GM23338 (cell line): ENCODE results near the gene SPCS1.

Experiments used
- CREB1 ChIP-seq: fragments of 250-450 bp; sonication (Bioruptor Pico); IDR thresholded peaks from 2 replicates; pipeline ENCODE4 v1.5.0; 2020; ENCODE audit warnings: low read depth, mild to moderate bottlenecking, moderate library complexity
- EZH2 ChIP-seq: fragments of 200-600 bp; sonication (generic); IDR thresholded peaks from one replicate; pipeline ENCODE4 v1.8.0; 2017; ENCODE audit warnings: antibody characterized with exemption, mild to moderate bottlenecking, low read depth; ENCODE audit not compliant: unreplicated experiment
- EZH2phosphoT487 ChIP-seq: fragments of 200-600 bp; sonication (generic); IDR thresholded peaks from one replicate; pipeline ENCODE4 v1.8.1; 2018; ENCODE audit warnings: antibody characterized with exemption; ENCODE audit not compliant: unreplicated experiment
- POLR2AphosphoS5 ChIP-seq: IDR thresholded peaks from 2 replicates; pipeline ENCODE4 v1.6.1; 2016; ENCODE audit warnings: antibody characterized with exemption, low read depth
- STAT1 ChIP-seq: IDR thresholded peaks from one replicate; pipeline ENCODE4 v1.6.1; 2016; ENCODE audit warnings: antibody characterized with exemption; ENCODE audit not compliant: unreplicated experiment
- ZNF331 ChIP-seq: fragments of 250-450 bp; sonication (Bioruptor Pico); IDR thresholded peaks from 2 replicates; pipeline ENCODE4 v1.5.0; 2020; ENCODE audit warnings: low read depth, mild to moderate bottlenecking, moderate library complexity
- TF ChIP-seq, protein P1 (sequence below), 2 experiments: fragments of 200-600 bp in 1 of 2; sonication (generic) in 1 of 2; conservative IDR thresholded peaks; 2 replicates each; pipeline versions ENCODE4 v1.5.1 to v1.6.1; 2016 to 2017; ENCODE audit warnings: antibody characterized with exemption in 2 of 2, low read depth in 2 of 2, mild to moderate bottlenecking in 2 of 2, moderate library complexity in 1 of 2
- TF ChIP-seq, protein P2 (sequence below): IDR thresholded peaks from one replicate; pipeline ENCODE4 v1.6.1; 2018; ENCODE audit warnings: antibody characterized with exemption; ENCODE audit not compliant: unreplicated experiment

DNA sequence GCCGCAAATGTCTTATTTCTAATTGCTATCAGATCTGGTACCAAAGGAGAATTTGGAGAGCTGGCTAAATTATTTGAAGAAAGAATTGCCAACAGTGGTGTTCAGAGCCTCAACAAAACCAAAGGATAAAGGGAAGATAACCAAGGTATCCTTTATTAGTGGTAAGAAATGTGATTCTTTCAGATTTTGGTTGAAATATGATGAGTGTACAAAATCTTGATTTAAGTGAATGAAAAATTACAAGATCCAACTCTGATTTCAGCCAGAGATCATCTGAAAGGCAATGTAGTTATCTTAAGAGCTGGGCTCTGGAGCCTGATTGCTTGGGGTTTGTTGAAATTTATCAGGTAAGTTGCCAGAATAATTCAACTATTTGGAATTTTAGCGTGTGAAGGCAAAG is 15.3 kb upstream of the SPCS1 start:
- TF ChIP-seq, protein P1, sequence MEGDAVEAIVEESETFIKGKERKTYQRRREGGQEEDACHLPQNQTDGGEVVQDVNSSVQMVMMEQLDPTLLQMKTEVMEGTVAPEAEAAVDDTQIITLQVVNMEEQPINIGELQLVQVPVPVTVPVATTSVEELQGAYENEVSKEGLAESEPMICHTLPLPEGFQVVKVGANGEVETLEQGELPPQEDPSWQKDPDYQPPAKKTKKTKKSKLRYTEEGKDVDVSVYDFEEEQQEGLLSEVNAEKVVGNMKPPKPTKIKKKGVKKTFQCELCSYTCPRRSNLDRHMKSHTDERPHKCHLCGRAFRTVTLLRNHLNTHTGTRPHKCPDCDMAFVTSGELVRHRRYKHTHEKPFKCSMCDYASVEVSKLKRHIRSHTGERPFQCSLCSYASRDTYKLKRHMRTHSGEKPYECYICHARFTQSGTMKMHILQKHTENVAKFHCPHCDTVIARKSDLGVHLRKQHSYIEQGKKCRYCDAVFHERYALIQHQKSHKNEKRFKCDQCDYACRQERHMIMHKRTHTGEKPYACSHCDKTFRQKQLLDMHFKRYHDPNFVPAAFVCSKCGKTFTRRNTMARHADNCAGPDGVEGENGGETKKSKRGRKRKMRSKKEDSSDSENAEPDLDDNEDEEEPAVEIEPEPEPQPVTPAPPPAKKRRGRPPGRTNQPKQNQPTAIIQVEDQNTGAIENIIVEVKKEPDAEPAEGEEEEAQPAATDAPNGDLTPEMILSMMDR (conservative IDR thresholded peaks at IDR 0.05; ENCODE audit: low read depth in 2 of 2) = no peak
- no peak for TF ChIP-seq POLR2AphosphoS5
- no peak for TF ChIP-seq CREB1 (CRISPR knock-in tag)
- no peak for TF ChIP-seq EZH2
- TF ChIP-seq, protein P2, sequence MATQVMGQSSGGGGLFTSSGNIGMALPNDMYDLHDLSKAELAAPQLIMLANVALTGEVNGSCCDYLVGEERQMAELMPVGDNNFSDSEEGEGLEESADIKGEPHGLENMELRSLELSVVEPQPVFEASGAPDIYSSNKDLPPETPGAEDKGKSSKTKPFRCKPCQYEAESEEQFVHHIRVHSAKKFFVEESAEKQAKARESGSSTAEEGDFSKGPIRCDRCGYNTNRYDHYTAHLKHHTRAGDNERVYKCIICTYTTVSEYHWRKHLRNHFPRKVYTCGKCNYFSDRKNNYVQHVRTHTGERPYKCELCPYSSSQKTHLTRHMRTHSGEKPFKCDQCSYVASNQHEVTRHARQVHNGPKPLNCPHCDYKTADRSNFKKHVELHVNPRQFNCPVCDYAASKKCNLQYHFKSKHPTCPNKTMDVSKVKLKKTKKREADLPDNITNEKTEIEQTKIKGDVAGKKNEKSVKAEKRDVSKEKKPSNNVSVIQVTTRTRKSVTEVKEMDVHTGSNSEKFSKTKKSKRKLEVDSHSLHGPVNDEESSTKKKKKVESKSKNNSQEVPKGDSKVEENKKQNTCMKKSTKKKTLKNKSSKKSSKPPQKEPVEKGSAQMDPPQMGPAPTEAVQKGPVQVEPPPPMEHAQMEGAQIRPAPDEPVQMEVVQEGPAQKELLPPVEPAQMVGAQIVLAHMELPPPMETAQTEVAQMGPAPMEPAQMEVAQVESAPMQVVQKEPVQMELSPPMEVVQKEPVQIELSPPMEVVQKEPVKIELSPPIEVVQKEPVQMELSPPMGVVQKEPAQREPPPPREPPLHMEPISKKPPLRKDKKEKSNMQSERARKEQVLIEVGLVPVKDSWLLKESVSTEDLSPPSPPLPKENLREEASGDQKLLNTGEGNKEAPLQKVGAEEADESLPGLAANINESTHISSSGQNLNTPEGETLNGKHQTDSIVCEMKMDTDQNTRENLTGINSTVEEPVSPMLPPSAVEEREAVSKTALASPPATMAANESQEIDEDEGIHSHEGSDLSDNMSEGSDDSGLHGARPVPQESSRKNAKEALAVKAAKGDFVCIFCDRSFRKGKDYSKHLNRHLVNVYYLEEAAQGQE = no peak
- no peak for TF ChIP-seq EZH2phosphoT487
- TF ChIP-seq STAT1 = no peak
- no peak for TF ChIP-seq ZNF331 (CRISPR knock-in tag)
